Right lung (tissue), 5 donors: ENCODE data around the gene AOC2. TPM values are rescaled to one million over a fixed set of nuclear protein-coding genes. Genes with fewer than 3 reads are reported as not detected.
A peak's percentile ranks its signal among the peaks of the same experiment; 100 is the strongest.
"Not testable (repeated sequence)": the region's sequence is repeated elsewhere in the genome, so short reads cannot be mapped to it uniquely, and the experiment has no call there.

Experiments
- DNase-seq, 2 donors: peaks; one replicate each; pipeline ENCODE4 v3.0.0-alpha.2; 2013
- polyA plus RNA-seq, 5 donors: library from polyadenylated mRNA; unstranded; fragments of 120-200 nt; gene quantifications; one replicate each; pipeline versions ENCODE4 v1.2.1 to v1.2.3, GENCODE V29; 2013; ENCODE audit warnings: inconsistent platforms in 1 of 5, low replicate concordance in 1 of 5; ENCODE audit not compliant: insufficient read length in 5 of 5, insufficient read depth in 1 of 5

The AOC2 gene
- polyA plus RNA-seq, 5 donors = 1.8 to 3.1 (median 2.6) TPM

DNA sequence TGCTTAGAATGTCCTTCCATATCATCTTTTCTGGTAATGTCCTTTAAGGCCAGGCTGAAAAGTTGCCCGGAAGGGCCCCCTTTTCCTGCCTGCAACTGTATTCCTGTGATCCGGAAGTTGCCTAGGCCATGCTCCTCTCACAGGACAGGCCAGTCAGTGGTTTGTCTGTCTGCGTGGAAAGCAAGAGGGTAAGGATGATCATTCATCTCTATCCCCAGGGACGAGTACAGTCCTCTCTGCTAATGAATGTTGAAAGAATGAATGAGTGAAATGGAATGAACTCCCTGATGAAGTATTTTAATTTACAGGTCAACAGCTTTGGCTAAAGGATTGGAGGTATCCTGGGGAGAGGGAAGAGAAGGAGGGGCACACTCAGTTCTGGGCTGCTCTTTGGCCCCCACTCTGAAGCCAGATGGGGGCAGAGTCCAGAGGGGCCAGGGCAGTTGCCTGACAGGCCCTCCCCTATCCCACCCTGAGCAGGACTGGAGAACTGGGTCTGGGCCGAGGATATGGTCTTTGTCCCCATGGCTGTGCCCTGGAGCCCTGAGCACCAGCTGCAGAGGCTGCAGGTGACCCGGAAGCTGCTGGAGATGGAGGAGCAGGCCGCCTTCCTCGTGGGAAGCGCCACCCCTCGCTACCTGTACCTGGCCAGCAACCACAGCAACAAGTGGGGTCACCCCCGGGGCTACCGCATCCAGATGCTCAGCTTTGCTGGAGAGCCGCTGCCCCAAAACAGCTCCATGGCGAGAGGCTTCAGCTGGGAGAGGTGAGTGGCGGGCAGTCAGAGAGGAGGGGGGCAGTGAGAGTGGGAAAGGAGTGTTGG, 9.8 kb downstream of the AOC2 start:
- no peak for DNase-seq

DNA sequence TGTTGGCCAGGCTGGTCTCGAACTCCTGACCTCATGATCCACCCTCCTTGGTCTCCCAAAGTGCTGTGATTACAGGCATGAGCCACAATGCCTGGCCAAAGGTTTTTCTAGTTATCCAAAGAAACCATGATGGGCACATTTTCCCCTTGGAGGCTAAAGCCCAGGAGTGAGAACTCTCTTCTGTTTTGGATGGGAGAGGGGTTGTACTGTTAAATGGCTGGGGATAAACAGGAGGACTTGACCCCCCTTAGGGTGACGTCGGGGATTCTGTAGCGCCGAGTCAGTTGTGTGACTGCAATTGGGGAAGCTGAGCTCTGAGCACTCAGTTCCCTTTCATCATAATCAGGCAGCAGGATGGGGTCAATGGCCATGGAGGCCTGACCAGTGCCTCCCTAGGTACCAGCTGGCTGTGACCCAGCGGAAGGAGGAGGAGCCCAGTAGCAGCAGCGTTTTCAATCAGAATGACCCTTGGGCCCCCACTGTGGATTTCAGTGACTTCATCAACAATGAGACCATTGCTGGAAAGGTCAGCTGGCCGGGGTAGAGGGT, 10.7 kb downstream of the AOC2 start:
- DNase-seq = no peak

DNA sequence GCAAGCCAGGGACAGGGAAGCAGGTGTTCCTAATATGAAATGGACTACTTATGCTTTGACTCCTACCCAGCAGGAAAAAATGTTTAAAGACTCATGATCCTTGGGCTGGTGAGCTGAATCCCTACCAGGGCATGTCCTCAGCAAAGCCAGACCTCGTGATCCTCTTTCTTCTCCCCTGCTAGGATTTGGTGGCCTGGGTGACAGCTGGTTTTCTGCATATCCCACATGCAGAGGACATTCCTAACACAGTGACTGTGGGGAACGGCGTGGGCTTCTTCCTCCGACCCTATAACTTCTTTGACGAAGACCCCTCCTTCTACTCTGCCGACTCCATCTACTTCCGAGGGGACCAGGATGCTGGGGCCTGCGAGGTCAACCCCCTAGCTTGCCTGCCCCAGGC, 11.7 kb downstream of the AOC2 start:
- DNase-seq = peak; percentile 56 to 58

DNA sequence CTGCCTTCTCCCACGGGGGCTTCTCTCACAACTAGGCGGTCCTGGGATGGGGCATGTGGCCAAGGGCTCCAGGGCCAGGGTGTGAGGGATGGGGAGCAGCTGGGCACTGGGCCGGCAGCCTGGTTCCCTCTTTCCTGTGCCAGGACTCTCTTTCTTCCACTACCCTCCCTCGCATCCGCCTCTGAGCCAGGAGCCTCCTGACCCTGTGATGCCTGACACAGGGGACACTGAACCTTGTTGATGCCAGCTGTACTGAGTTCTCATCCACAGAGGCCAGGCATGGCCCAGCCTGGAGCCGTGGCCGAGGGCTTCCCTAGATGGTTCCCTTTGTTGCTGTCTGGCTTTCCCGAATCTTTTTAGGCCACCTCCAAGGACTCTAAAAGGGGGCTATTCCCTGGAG, 12.1 kb downstream of the AOC2 start:
- DNase-seq = peak; percentile 70 to 79

DNA sequence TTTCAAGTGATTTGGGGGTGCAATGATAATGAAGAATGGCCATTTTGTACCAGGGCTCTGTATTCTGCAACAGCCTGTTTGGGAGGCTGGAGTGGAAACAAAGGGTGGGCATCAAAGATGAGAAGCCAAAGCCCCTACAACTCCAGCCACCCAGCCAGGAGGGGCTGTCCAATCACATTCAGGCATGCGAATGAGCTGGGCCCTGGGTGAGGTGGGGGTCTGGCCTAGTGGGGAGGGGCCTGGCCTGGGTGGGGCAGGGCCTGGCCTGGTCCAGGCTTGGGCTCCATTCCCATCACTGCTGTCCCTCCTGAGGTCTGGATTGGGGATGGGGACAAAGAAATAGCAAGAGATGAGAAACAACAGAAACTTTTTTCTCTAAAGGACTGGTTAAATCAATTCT, 13.0 kb downstream of the AOC2 start:
- no peak for DNase-seq

DNA sequence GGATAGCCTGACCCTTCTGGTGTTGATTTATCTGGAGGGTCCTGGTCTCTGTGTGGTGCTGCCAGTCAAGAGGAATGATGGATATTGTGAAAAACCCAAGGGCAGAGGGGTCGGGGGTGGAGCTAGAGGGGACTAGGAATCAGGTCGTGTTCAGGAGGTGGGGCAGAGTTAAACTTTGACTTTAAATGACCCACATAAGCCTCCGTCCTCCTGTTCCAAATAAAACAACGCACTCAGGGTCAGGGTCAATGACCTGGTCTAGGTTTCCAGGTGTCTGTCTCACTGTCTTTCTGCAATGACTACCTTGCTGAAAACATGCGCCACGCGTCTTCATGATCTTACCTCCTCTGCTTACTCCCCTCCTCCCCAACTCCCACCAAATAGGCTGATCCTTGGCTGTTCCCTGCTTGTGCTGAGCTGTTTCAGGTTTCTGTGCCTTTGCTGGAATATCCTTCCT, 21.3 kb downstream of the AOC2 start:
- DNase-seq = no peak

DNA sequence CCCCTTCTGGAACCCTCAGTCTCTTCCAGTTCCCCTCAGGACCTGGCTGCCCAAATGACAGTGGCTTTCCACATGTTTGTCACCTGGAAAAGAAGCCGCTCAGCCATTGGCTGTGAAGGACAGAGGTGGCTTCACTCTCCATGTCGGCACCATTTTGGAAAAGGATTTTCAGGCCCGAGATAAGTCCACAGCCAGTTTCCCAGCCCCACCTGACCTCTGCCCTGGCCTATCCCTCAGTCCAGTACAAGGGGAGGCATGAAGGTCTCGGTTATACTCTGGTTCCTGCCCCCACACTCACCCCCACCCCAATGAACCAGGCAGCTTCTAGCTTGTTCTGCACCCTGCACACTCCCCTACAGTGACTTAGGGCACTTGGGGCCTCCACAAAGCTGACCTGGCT, 21.8 kb downstream of the AOC2 start:
- no peak for DNase-seq

DNA sequence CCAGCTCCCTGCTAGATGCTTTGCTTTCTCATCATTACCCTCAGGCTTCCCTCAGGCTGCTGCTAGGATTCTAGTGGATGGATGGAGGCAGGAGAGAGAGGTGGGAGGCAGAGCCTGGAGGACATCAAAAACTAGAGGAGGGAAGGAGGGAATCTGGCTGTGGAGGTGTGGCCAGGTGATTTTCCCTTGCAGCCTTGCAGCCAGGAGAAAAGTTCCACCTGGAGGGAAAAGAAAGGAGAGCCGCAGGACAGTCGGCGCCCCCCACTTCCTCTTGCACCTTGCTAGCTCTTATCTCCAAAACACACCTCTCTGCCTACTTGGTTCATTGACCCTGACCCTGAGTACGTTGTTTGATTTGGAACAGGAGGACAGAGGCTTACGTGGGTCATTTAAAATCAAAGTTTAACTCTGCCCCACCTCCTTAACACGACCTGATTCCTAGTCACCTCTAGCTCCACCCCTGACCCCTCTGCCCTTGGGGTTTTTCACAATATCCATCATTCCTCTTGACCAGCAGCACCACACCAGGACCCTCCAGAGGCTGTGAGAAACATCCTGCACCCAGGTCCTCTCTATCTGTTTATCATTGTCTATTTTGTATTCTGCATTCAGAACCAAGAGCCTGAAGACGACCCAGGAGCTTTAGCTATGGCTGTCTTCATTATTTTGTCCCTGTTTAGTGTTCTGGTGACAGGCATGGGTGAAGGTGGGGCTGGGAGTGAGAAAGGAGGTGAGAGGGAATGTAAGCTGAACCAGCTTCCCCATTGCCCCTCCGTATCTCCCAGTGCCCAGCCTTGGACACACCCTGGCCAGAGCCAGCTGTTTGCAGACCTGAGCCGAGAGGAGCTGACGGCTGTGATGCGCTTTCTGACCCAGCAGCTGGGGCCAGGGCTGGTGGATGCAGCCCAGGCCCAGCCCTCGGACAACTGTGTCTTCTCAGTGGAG, 22.5 kb downstream of the AOC2 start:
- DNase-seq = no peak

DNA sequence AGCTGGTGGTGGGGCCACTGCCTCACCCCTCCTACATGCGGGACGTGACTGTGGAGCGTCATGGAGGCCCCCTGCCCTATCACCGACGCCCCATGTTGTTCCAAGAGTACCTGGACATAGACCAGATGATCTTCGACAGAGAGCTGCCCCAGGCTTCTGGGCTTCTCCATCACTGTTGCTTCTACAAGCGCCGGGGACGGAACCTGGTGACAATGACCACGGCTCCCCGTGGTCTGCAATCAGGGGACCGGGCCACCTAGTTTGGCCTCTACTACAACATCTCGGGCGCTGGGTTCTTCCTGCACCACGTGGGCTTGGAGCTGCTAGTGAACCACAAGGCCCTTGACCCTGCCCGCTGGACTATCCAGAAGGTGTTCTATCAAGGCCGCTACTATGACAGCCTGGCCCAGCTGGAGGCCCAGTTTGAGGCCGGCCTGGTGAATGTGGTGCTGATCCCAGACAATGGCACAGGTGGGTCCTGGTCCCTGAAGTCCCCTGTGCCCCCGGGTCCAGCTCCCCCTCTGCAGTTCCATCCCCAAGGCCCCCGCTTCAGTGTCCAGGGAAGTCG, 23.4 kb downstream of the AOC2 start:
- not testable (repeated sequence) for DNase-seq

DNA sequence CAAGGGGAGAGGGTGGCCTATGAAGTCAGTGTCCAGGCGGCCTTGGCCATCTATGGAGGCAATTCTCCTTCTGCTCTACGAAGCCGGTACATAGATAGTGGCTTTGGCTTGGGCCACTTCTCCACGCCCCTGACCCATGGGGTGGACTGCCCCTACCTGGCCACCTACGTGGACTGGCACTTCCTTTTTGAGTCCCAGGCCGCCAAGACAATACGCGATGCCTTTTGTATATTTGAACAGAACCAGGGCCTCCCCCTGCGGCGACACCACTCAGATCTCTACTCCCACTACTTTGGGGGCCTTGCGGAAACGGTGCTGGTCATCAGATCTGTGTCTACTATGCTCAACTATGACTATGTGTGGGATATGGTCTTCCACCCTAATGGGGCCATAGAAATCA, 24.0 kb downstream of the AOC2 start:
- DNase-seq = no peak

DNA sequence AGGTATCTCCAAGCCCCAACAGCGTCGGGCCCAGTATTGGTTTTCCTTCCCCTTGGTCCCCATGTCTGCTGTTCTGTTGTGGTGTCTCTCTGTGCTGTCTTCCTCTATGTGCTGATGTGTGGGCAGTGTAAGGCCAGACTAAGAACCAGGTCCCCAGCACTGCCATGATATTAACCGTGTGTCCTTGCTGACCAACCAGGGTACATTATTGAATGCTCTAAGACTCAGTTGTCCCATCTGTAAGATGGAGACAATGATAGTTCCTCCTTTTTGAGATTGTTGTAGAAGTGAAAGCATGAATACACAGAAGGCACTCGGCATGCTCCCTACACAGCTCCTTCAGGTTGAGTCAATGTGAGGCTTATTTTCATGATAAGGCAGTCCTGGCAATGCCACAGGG, 27.3 kb downstream of the AOC2 start:
- no peak for DNase-seq

DNA sequence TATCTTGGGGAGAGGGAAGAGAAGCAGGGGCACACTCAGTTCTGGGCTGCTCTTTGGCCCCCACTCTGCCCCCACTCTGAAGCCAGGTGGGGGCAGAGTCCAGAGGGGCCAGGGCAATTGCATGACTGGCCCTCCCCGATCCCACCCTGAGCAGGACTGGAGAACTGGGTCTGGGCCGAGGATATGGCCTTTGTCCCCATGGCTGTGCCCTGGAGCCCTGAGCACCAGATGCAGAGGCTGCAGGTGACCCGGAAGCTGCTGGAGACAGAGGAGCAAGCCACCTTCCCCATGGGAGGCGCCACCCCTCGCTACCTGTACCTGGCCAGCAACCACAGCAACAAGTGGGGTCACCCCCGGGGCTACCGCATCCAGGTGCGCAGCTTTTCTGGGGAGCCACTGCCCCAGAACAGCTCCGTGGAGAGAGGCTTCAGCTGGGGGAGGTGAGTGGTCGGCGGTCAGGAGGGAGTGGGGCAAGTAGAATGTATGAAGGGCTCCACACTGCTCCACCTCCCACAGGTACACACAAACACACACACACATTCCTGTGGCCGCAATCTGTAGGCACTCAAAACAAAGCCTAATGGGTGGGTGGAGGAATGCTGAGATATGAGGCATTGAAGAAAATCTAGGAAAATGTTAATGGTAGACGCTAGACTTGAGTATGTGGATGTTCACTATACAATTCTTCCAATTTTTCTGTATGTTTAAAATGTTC, 28.0 kb downstream of the AOC2 start:
- DNase-seq = no peak

DNA sequence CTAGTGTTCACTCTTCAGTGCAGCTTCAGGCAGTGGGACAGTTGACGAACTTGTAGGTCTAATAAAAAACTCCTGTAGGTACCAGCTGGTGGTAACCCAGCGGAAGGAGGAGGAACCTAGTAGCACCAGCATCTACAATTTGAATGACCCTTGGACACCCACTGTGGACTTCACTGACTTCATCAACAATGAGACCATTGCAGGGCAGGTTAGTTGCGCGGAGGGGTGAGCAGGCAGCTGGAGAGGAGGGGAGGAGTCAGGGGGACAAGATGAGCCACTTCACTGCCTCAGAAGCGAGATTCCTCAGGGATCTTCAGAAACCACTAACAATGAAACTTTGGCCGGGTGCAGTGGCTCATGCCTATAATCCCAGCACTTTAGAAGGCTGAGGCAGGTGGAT, 28.9 kb downstream of the AOC2 start:
- DNase-seq = no peak

DNA sequence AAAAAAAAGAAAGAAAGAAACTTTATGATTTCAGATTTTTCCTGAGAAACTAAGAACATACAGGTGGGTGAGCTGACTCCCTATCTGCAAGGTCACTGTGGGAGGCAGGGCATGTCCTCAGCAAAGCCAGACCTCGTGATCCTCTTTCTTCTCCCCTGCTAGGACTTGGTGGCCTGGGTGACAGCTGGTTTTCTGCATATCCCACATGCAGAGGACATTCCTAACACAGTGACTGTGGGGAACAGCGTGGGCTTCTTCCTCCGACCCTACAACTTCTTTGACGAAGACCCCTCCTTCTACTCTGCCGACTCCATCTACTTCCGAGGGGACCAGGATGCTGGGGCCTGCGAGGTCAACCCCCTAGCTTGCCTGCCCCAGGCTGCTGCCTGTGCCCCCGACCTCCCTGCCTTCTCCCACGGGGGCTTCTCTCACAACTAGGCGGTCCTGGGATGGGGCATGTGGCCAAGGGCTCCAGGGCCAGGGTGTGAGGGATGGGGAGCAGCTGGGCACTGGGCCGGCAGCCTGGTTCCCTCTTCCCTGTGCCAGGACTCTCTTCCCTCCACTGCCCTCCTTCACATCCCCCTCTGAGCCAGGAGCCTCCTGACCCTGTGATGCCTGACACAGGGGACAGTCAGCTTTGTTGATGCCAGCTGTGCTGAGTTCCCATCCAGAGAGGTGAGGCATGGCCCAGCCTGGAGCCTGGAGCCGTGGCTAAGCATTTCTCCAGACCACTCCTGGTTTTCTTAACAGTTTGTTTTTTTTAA, 29.7 kb downstream of the AOC2 start:
- DNase-seq = peak; percentile 75 to 79

DNA sequence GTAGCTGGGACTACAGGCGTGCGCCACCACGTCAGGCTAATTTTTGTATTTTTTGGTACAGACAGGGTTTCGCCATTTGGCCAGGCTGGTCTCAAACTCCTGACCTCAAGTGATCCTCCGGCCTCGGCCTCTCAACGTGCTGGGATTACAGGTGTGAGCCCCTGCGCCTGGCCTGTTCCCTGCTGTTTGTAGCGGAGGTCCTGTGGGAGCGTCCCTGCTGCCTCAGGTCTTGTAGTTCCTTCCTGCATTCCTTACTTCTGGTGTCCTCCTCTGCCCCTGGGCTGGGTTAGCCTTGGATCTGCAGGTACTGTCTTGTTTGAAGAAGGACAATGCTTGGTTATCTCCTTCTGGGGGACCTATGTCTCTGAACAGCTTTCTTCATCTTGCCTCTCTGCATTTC, 32.7 kb downstream of the AOC2 start:
- DNase-seq = no peak

DNA sequence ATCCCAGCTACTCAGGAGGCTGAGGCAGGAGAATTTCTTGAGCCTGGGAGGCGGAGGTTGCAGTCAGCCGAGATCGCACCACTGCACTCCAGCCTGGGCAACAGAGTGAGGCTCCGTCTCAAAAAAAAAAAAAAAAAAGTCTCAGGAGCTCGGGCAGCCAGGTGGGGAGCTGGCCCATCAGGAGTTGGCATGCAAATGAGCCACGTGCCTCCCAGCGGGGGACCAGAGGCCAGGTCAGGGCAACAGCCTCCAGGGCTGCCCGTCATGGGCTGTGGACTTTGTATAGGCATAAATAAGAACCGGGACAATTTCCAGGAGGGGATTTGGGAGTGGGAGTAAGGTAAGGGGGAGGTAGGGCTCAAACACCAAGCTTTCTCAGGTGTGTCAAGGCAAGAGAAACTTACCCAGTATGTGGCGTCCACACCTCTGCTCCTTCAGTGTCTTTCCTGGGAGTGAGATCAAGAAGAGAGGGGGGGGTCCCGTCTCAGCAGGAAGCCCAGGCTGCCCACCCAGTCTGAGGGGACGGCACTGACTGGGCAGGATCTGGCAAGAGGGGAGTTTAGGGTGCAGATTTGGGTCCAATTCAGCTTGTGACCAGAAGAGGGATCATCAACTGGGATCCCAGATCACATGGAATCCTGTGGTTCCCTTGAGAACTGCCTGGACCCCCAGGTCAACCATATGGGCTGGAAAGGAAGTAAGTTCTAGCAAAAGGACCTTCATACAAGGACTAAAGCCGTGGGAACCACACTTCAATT, 33.9 kb downstream of the AOC2 start:
- DNase-seq = no peak

DNA sequence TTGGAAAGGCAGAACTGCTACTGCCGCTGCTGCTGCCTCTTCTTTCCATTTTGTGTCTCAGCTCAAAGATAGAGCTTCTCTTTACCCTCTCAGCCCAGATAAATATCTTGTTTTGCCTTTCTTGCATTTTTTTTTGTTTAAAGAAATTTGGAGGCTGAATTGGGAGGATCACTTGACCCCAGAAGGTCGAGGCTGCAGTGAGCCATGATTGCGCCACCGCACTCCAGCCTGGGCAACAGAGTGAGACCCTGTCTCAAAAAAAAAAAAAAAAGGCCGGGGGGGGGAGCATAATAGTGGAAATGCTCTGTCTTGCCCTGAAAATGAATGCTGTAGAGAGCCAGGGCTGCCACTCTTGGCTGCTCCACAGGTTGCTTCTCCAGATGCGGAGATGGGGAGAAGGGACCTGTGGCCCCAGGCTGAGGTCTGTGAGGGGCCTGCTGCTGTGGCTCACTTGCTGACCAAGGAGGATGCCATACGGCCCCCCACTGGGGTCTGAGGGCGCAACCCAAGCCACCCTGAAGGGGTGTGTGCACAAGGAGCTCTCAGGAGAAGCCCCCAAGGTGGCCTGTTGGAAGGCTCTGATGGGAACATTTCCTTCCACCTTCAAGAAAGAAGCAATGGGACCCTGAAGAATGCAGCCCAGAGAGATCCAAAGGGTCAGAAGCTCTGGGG, 34.7 kb downstream of the AOC2 start:
- no peak for DNase-seq

DNA sequence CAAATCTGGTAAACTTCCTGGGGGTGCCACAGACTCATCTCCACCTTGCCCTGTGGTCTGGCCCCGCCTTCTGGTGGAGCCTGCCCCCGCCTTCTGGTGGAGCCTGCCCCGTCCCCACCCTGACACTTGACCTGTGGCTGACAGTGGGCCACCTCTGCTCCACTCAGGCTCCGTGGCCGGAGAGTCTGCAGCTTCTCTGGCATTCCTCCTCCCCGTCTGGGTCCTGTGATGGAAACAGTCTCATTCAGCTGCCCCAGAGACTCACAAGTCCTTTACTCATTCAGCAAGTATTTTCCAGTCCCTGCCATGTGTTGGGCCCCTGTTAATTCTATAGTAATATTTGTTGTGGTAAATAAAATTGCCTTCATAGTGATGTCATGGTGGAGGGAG, 35.2 kb downstream of the AOC2 start:
- DNase-seq = no peak

DNA sequence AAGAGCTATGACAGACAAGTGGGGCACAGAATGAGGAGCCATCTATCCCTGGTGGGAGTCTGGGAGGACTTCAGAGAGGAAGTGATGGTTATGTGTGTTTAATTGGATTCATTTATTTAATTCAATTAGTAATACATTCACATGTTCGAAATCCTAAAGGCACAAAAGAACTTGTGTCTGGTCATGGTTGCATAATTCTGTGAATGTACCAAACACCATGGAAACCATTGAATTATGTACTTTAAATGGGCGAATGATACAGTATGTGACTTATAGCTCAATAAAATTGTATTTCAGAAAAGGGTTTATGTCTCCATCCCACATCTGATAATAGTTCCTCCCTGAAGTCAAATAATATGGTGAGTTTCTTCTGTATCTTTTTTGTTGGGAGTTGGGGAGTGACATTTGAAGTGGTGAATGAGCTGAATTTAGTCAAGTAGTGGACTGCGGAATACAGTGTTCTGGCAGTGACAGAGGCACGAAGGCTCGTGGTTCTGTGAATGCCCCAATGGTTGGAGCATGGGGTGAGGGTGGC, 36.5 kb downstream of the AOC2 start:
- DNase-seq = no peak
